GM19438 (cell line): ENCODE data around the gene FGF1.

ENCODE experiments used
- ATAC-seq: cut with Tn5 transposase; IDR thresholded peaks from one replicate; pipeline ENCODE4 v1.9.1; 2021; ENCODE audit warnings: low read depth; ENCODE audit not compliant: unreplicated experiment

FGF1 gene

DNA sequence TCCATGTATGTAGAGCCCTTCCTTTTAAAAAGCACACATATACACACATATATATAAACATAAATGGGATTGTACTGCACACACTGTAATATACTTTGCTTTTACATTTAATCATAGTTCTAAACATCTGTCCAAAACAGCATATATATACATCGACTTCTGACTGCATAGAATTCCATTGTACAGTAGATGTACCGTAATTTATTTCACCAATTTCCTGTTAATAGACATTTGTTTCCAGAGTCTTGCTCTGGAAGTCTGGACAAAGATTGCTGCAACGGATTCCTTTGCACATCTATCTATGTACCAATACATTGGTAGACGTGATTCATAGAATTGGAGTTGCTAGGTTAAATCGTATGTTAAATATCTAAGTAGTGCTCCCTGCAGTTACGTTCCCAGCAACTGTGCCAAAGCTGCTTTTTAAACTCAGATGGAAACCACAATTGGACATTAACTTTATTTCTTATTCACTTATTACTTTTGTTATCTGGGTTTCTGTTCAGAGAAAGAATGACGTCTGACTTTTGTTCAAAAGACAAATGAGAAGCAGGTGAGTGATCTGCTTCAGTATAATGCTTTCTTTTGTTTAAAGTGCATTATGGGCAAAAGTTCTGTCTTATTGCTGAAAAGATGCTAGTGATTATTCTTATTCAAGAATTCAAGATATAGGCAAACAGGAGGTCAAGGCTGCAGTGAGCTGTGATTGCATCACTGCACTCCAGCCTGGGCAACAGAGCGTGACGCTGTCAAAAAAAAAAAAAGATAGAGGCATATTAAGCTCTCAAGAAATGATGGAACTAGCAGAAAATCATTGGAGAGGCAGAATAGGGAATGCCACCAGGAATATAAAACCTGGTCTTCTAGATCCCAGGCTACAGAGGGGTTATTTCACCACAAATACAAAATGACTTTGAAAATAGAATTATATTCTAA is 138.2 kb downstream of the FGF1 start:
- ATAC-seq: no peak

DNA sequence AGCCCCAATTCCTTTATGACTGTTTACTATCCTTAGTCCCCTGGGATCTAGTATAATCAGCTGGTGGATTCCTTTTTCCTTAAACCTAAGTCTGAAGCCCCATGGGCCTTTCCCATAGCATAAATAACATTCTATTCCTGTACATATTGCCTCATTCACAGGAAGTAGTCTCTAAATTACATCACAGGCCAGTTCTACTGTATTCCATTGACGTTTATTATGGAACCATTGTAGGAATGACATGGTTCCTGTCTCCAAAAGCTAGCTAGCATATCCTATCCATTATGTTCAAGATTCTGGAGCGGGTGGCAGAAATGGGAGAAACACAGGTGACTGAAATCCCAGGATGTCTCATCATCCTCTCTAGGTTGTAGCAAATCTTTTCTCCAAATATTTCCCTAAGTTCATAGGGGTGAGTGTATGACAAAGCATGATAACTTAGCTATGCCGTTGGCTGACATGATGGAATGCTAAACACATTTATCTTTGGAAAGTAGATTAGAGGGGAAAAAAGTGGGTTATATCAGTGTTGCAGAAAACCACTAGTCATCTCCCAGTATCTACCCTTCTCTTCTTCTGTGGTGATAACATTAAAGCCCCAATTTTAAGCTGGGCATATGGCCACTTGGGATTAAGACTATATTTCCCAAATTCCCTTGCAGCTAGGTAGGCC is 140.1 kb downstream of the FGF1 start:
- ATAC-seq: no peak

DNA sequence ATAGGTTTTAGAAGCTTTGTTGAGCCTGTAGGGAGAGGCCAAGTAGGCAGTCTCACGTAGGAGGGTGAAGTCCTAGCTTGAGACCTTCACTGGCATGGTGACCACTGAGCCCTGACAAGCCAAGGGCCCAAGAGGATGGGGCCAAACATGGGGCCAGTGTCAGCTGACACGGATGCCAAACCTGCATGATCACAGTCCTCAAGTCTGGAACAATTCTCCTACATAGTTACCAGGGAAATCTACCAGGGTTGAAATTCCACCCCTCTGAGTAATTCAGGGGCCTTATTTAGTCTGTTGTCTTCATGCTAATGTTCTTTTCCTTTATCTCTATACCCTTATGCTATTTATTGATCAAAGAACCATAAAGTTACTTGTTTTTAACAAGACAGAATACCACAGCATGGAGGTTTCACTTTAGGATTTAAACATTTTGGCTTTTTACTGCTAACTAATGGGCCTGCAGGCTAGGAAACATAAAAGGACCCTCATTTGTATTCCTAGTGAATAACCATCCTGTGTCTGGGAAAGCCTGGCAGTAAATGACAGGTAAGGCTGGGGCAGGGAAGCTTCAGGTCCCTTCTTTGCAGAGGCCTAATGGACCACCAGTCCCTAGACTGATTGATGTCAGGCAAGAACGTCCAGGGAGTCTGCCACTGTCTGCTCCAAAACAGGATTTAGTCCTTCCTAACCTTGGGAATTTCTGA is 140.8 kb downstream of the FGF1 start:
- ATAC-seq: no peak

DNA sequence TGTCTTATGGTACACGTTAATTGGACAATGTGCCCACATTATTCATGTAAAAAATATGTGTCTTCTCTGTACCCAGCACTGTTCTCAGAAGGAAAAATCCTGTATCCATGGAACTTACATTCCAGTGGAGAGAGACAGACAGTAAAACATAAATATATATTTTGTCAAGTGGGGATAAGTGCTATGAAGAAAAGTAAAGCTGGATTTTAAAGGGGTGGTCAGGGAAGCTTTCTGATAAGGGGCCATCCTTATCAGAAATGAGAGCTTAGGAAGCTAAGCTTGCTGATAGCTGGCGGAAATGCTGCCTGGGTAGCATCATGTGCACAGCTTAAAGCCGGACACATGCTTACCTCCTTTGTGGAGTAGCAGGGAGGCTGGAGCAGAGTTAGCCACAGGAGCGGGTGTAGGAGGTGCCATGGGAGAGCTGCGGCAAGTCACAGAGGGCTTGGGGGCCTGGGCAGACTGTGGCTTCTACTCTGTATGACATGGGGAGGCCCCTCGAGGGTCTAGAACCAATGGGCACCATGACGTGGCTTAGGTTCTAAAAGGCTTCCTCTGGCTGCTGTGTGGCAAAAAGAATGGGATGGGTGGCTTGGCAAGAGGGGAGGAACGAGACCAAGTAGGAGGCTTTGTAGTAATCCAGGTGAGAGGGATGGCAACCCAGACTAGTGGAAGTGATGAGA is 141.7 kb downstream of the FGF1 start:
- ATAC-seq: no peak

DNA sequence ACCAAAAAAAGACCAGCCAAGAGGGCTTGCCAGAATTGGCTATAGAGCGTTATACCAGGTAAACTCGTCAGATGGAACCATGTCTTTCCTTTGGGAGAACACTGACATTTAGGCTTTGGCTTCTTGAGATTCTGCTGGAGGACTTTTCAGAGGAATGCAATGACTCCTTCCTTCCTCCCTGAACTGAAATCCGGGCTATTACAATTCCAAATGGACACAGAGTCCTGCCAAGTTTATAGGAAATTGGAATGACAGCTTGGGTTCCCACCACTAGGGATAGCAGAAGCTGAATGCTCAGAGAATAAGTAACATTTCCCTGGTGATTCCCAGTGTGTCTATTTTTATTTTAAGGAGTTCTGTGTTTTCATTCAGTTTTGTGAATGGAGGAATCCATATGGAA is 143.0 kb downstream of the FGF1 start:
- ATAC-seq: no peak
